Adrenal gland (tissue), 12 donors: Measurements from ENCODE around the gene VWC2L. TPM values are rescaled to one million over a fixed set of nuclear protein-coding genes. Genes with fewer than 3 reads are reported as not detected.

Source experiments
- DNase-seq, 7 donors: peaks; one replicate each; pipeline ENCODE4 v3.0.0-alpha.2; 2019 to 2020
- H3K27ac ChIP-seq, 5 donors: fragments of 200-600 bp; sonication (generic) in 4 of 5; 1 replicate in 3 of 5; 2 replicates in 2 of 5; pipeline versions ENCODE4 v1.5.1 to v1.8.0; 2016 to 2020; ENCODE audit warnings: mild to moderate bottlenecking in 1 of 5
- H3K27me3 ChIP-seq: fragments of 200-600 bp; 2 replicates; pipeline ENCODE4 v1.8.0; 2021
- H3K36me3 ChIP-seq, 2 donors: fragments of 200-600 bp; replicated peaks in 1 of 2; 1 replicate in 1 of 2; 2 replicates in 1 of 2; pipeline versions ENCODE4 v1.5.1 to v1.8.0; 2018 to 2022
- H3K4me1 ChIP-seq, 2 donors: fragments of 200-600 bp; replicated peaks in 1 of 2; 1 replicate in 1 of 2; 2 replicates in 1 of 2; pipeline versions ENCODE4 v1.5.1 to v1.8.0; 2018 to 2021
- H3K4me3 ChIP-seq, 4 donors: fragments of 200-600 bp; sonication (generic) in 3 of 4; one replicate each; pipeline ENCODE4 v1.5.1; 2016 to 2018
- H3K9me3 ChIP-seq, 3 donors: fragments of 200-600 bp; sonication (generic) in 1 of 3; replicated peaks in 1 of 3; 1 replicate in 2 of 3; 2 replicates in 1 of 3; pipeline versions ENCODE4 v1.5.1 to v1.8.0; 2016 to 2021
- CTCF ChIP-seq, 6 experiments: fragments of 450-650 bp in 4 of 6; fragments of 200-600 bp in 2 of 6; sonication (generic) in 1 of 6; IDR thresholded peaks; 1 replicate in 5 of 6; 2 replicates in 1 of 6; pipeline versions ENCODE4 v1.5.1 to v1.8.0; 2016 to 2021; ENCODE audit warnings: antibody characterized with exemption in 6 of 6, mild to moderate bottlenecking in 2 of 6, moderate library complexity in 1 of 6
- POLR2A ChIP-seq, 2 donors: fragments of 450-650 bp; IDR thresholded peaks; one replicate each; pipeline ENCODE4 v1.6.1; 2017; ENCODE audit warnings: antibody characterized with exemption in 2 of 2, mild to moderate bottlenecking in 2 of 2, moderate library complexity in 1 of 2
- WGBS, 4 donors: extraction: QIAGEN DNeasy Blood & Tissue Kit in 2 of 4; methylation state at CpG; one replicate each; pipeline versions ENCODE4 v1.1.5 to v1.1.7; 2013 to 2017; 5-methylcytosine and 5-hydroxymethylcytosine counted together
- intact Hi-C, 2 donors: fragments of 100-400 bp; cut with DNase I; formaldehyde crosslinking; loops; one replicate each; pipeline versions ENCODE4 v1.14.1 to v1.15.0; 2022 to 2023
- polyA plus RNA-seq, 3 donors: library from polyadenylated mRNA; stranded (reverse); fragments of 200-250 nt in 2 of 3; fragments of 350-450 nt in 1 of 3; fragmentation: Illumina TruSeq in 1 of 3; extraction: RNeasy Lipid Tissue Mini Kit (QIAGEN cat#74804) in 1 of 3; gene quantifications; one replicate each; pipeline ENCODE4 v1.2.3, GENCODE V29; 2013 to 2014
- total RNA-seq, 9 donors: library from RNA; depleted of rRNA in 4 of 9; stranded (reverse); fragments of >200 nt in 4 of 9; fragments of 120-200 nt in 1 of 9; fragmentation: NEBNext Ultra II Directional in 1 of 9; extraction: Animal tissue kit (Norgen Biotek cat#: 25700) in 1 of 9; gene quantifications; one replicate each; pipeline versions ENCODE4 v1.1.0 to v1.2.4, GENCODE V29; 2013 to 2023
- donor health status: healthy with polysubstance abuse.
- donor health status: Bipolar disorder and iron deficiency.
- donor health status: DM: yes; HTN: yes; CAD: no.
- donor health status: DM: no; HTN: no; CAD: no.
- donor health status: DM: no; HTN: no; CAD: no.
- donor health status: DM: yes; HTN: yes; CAD: no.

Gene VWC2L
- total and polyA plus RNA-seq, 12 donors: 0.06 to 0.28 TPM; not detected in 10

- no peak overlapping the region for H3K4me3 ChIP-seq
- H3K9me3 ChIP-seq: no peaks in the 10 kb centered on the region
- no peak overlapping the region for H3K27ac ChIP-seq
- H3K27me3 ChIP-seq: no peaks in the 10 kb centered on the region
- H3K36me3 ChIP-seq: no peaks in the 10 kb centered on the region
- WGBS, 4 donors: 33 to 54% (median 35%) methylated on average over 1 of the region's 1 CpG
- H3K4me1 ChIP-seq: no peaks in the 10 kb centered on the region
- intact Hi-C loops: no loop called here
- DNase-seq: no peak
- TF ChIP-seq CTCF (IDR thresholded peaks at IDR 0.05) (no peak), POLR2A (IDR thresholded peaks at IDR 0.05) (no peak)
Measured at GRCh38 chr2:214593727-214594126, 182.9 kb downstream of the VWC2L start.

DNA sequence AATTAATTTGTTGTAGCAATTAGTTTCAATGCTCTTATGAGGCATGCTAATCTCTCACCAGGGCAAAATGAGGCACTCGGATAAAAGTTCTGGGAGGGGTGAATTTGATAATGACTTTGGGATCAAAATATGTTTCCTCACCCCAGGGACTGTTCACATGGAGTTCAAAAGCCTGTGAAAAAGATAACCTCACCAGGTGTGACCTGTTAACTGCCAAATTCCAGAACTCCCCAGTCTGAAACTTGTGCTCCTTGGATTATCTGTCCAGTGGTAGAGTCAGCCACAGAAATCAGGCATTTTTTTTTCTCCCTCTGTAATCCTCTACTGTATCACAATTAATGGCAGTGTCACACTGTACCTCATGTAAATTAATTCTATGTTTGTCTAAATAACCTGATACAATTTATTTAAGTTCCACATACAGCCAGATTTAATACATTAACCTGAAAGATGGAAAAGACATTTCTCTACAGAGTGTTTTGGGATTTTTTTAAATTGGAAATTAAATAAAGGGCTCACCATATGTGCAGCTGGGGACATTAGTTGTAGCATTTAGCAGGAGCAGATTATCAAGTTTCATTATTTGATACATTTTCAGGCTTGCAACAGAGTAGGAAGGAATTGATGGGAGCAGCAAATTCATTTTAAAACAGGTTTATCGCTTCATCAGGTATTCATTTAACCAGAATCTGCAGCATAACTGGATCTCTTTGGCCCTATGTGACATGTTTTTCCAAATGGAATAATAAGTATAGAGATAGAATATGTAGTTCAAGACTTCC is 191.2 kb downstream of the VWC2L start:
- no peak overlapping the region for H3K4me3 ChIP-seq
- H3K27me3 ChIP-seq: no peaks in the 10 kb centered on the region
- H3K27ac ChIP-seq: no peak overlapping the region
- no peaks in the 10 kb centered on the region for H3K4me1 ChIP-seq
- H3K9me3 ChIP-seq: no peaks in the 10 kb centered on the region
- TF ChIP-seq CTCF (IDR thresholded peaks at IDR 0.05): no peak
- TF ChIP-seq POLR2A (IDR thresholded peaks at IDR 0.05): no peak
- intact Hi-C loops: no loop called here
- H3K36me3 ChIP-seq: no peaks in the 10 kb centered on the region
- 66 to 85% (median 78%) methylated on average over 2 of the region's 2 CpGs for WGBS, 4 donors
- DNase-seq: no peak

- intact Hi-C loops: no loop called here
- Histone ChIP-seq H3K36me3 (no peaks in the 10 kb centered on the region), H3K27me3 (no peaks in the 10 kb centered on the region), H3K4me3 (no peak overlapping the region), H3K27ac (no peak overlapping the region), H3K4me1 (no peaks in the 10 kb centered on the region), H3K9me3 (no peaks in the 10 kb centered on the region)
- DNase-seq: no peak
- TF ChIP-seq POLR2A (IDR thresholded peaks at IDR 0.05) (no peak), CTCF (IDR thresholded peaks at IDR 0.05) (no peak)
- WGBS, 4 donors: 80 to 85% (median 83%) methylated on average over 5 of the region's 5 CpGs
Measured at GRCh38 chr2:214604861-214605260, 194.0 kb downstream of the VWC2L start.

DNA sequence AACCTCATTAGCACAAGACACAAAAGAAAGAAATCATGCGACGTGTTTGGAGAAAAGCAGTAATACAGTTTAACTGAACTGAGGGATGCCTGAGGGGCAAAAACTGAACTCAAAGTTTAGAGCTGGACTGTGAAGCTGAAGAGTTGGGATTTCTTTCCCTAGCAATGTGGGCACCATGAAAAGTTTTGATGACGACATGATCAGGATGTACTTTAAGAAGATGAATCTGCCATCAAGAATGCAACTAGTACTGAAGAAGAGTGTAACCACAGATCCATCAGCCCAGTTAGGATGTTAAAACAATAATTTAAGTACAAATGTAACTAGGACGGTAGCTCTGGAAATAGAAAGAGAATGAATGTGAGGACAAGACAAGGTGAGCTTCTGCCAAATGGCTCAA is 196.2 kb downstream of the VWC2L start:
- Histone ChIP-seq H3K4me3 (no peak overlapping the region), H3K27ac (no peak overlapping the region), H3K9me3 (no peaks in the 10 kb centered on the region), H3K4me1 (no peaks in the 10 kb centered on the region), H3K36me3 (no peaks in the 10 kb centered on the region), H3K27me3 (no peaks in the 10 kb centered on the region)
- DNase-seq: no peak
- WGBS, 4 donors: 77 to 83% (median 79%) methylated on average over 4 of the region's 4 CpGs
- intact Hi-C loops: no loop called here
- TF ChIP-seq CTCF (IDR thresholded peaks at IDR 0.05) (no peak), POLR2A (IDR thresholded peaks at IDR 0.05) (no peak)
